ENCODE results near the gene CNTNAP2. TPM values are rescaled to one million over a fixed set of nuclear protein-coding genes. Genes with fewer than 3 reads are reported as not detected.

The CNTNAP2 gene
- total RNA-seq, 4 donors from 2014 or later, result 0.29 to 0.88 (median 0.33) TPM; not detected in 1

GRCh38 chr7:146296028-146296427, 179.4 kb downstream of the CNTNAP2 start:
- no peaks in the 10 kb centered on the region for H3K4me1 ChIP-seq
- 84 to 86% methylated on average over 1 of the region's 1 CpG for WGBS, 2 donors
- no peak overlapping the region for H3K4me3 ChIP-seq (replicated peaks in 1 of 3)
- H3K36me3 ChIP-seq, result no peaks in the 10 kb centered on the region
- TF ChIP-seq POLR2A (IDR thresholded peaks at IDR 0.05), result no peak
- TF ChIP-seq CTCF (IDR thresholded peaks at IDR 0.05), result no peak
- intact Hi-C loops (cut with DNase I), result no loop called here
- H3K9me3 ChIP-seq, result no peaks in the 10 kb centered on the region
- no peak for DNase-seq
- H3K27ac ChIP-seq, result no peak overlapping the region
- no peaks in the 10 kb centered on the region for H3K27me3 ChIP-seq

DNA sequence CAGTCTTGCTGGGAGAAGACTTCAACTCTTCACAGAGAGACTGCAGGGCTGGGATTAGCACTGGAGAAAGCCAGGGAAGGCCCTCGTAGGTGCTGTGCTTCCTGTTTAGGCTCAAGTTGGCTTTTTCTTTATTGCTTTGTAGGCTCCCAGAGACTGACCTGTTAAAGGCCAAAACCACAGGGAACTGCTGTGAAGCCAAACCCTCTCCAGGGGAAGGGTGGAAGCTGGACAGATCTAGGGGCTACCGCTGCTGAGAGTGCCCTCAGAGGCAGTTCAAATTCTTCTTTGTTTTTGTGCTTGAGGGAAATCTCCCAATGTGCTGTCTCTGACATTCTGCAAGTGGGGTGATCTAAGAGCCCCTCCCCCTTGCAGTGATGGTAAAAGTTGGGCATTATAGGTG, 198.4 kb downstream of the CNTNAP2 start:
- intact Hi-C loops (cut with DNase I), result no loop called here
- Histone ChIP-seq H3K4me3 (replicated peaks in 1 of 3) (no peak overlapping the region), H3K27me3 (no peaks in the 10 kb centered on the region), H3K36me3 (no peaks in the 10 kb centered on the region), H3K9me3 (no peaks in the 10 kb centered on the region), H3K27ac (no peak overlapping the region), H3K4me1 (no peaks in the 10 kb centered on the region)
- 49 to 59% methylated on average over 2 of the region's 2 CpGs for WGBS, 2 donors
- no peak for DNase-seq
- no peak for TF ChIP-seq POLR2A (IDR thresholded peaks at IDR 0.05)
- no peak for TF ChIP-seq CTCF (IDR thresholded peaks at IDR 0.05)

DNA sequence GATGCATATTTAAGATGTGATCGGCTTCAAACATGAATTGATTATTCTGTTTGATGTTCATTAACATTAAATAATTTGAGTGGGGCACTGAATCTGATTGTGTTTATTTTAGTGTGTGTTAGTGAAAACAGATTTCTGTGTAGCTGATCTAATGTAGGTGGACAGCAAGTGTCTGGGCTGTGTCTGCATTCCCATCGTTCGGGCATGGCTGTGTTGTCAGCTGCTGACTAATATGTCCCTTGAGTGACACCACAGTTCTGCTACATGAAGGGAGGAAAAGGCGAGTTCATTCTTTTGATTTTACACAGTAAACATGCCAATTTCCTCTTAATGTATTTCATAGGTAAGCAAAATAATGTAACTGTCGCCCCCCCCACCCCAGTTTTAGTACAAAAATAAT, 203.0 kb downstream of the CNTNAP2 start:
- H3K27me3 ChIP-seq, result no peaks in the 10 kb centered on the region
- WGBS, 2 donors, result 71 to 73% methylated on average over 5 of the region's 5 CpGs
- no peak overlapping the region for H3K27ac ChIP-seq
- TF ChIP-seq POLR2A (IDR thresholded peaks at IDR 0.05), result no peak
- no peaks in the 10 kb centered on the region for H3K4me1 ChIP-seq
- intact Hi-C loops (cut with DNase I), result no loop called here
- no peaks in the 10 kb centered on the region for H3K9me3 ChIP-seq
- no peak for DNase-seq
- no peak overlapping the region for H3K4me3 ChIP-seq (replicated peaks in 1 of 3)
- no peaks in the 10 kb centered on the region for H3K36me3 ChIP-seq

DNA sequence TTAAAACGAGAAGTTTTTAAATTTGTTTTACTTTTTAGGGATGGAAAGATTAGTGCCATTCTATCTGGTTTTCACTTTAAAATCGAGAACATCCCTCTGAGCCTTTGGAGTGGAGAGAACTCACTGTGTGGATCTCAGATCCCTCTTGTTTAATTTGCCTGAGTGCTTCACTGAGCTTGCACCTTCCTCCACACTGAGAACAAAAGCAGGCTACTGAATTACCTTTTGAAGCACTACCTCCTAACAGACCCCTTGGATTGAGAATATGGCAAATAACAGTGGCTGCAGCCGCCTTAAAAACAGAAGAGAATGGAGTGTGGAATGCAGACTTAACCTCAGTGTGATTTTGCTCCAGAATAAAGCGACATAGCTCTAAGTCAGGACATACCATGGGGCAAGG, 204.7 kb downstream of the CNTNAP2 start:
- H3K27ac ChIP-seq, result no peak overlapping the region
- no peaks in the 10 kb centered on the region for H3K36me3 ChIP-seq
- 45% methylated on average over 4 of the region's 4 CpGs for WGBS, 2 donors
- H3K9me3 ChIP-seq, result no peaks in the 10 kb centered on the region
- no peaks in the 10 kb centered on the region for H3K4me1 ChIP-seq
- no peak for DNase-seq
- no peaks in the 10 kb centered on the region for H3K27me3 ChIP-seq
- TF ChIP-seq CTCF (IDR thresholded peaks at IDR 0.05) (no peak), POLR2A (IDR thresholded peaks at IDR 0.05) (no peak)
- no peak overlapping the region for H3K4me3 ChIP-seq (replicated peaks in 1 of 3)
- intact Hi-C loops (cut with DNase I), result no loop called here

DNA sequence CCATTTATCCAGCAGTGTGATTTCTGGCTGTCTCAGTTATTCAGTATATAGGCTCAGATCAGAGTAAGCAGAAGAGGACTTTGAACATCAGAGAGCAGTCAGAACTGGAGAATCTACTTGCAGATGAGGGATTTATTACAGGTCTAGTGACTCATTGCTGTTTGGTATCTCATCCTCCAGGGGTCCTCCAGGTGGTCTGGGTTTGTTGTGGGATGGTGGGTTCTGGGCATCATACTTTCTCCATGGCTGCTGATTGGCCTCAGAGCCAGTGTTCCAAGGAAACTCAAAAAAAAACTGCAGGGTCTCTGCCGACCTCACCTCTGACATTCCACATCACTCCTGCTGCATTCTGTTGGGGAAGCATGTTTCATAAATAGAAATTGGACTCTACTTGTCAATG, 214.8 kb downstream of the CNTNAP2 start:
- WGBS, 2 donors, result 44 to 50% methylated on average over 1 of the region's 1 CpG
- DNase-seq, result no peak
- Histone ChIP-seq H3K9me3 (no peaks in the 10 kb centered on the region), H3K4me1 (no peaks in the 10 kb centered on the region), H3K27me3 (no peaks in the 10 kb centered on the region), H3K4me3 (replicated peaks in 1 of 3) (no peak overlapping the region), H3K36me3 (no peaks in the 10 kb centered on the region), H3K27ac (no peak overlapping the region)
- TF ChIP-seq CTCF (IDR thresholded peaks at IDR 0.05), result no peak
- intact Hi-C loops (cut with DNase I), result no loop called here

- intact Hi-C loops (cut with DNase I), result no loop called here
- no peak overlapping the region for H3K27ac ChIP-seq
- TF ChIP-seq POLR2A (IDR thresholded peaks at IDR 0.05) (no peak), CTCF (IDR thresholded peaks at IDR 0.05) (no peak)
- no peaks in the 10 kb centered on the region for H3K9me3 ChIP-seq
- 69 to 77% methylated on average over 6 of the region's 6 CpGs for WGBS, 2 donors
- H3K27me3 ChIP-seq, result no peaks in the 10 kb centered on the region
- DNase-seq, result no peak
- no peaks in the 10 kb centered on the region for H3K4me1 ChIP-seq
- H3K4me3 ChIP-seq (replicated peaks in 1 of 3), result no peak overlapping the region
- no peaks in the 10 kb centered on the region for H3K36me3 ChIP-seq
Measured at GRCh38 chr7:146345251-146345650, 228.7 kb downstream of the CNTNAP2 start.
